Kidney capillary endothelial cell (primary cell): ENCODE measurements around the gene HLA-DMB.

Source experiments
- DNase-seq: peaks from one replicate; pipeline ENCODE4 v3.0.0-alpha.2; 2018; ENCODE audit warnings: low spot score

HLA-DMB gene

GRCh38 chr6:32940656-32941213 lies at the start of gene HLA-DMB:
Gene HLA-DMB, minus strand, starts transcription at chr6:32941028. Its CDS starts 221 bp downstream, at chr6:32940807.
- DNase-seq, result peak; percentile 70

GRCh38 chr6:32989368-32989767 lies 48.5 kb upstream of the HLA-DMB start:
- no peak for DNase-seq

- DNase-seq, result peak; percentile 70
These were observed 44.0 kb upstream of the HLA-DMB start for GRCh38 chr6:32984622-32985389.

GRCh38 chr6:32983964-32984621 lies 43.3 kb upstream of the HLA-DMB start:
- no peak for DNase-seq

- DNase-seq, result no peak
These were observed 42.6 kb upstream of the HLA-DMB start for GRCh38 chr6:32983493-32983848.

- no peak for DNase-seq
These were observed 42.1 kb upstream of the HLA-DMB start for GRCh38 chr6:32982702-32983492.

- no peak for DNase-seq
These were observed 41.4 kb upstream of the HLA-DMB start for GRCh38 chr6:32982084-32982701.

GRCh38 chr6:32980488-32981038 lies 39.7 kb upstream of the HLA-DMB start:
- no peak for DNase-seq

- no peak for DNase-seq
These were observed 39.1 kb upstream of the HLA-DMB start for GRCh38 chr6:32979720-32980487.

GRCh38 chr6:32977953-32978324 lies 37.1 kb upstream of the HLA-DMB start:
- DNase-seq, result no peak

- no peak for DNase-seq
These were observed 36.6 kb upstream of the HLA-DMB start for GRCh38 chr6:32977272-32977952.

- DNase-seq, result no peak
These were observed 35.7 kb upstream of the HLA-DMB start for GRCh38 chr6:32976334-32977069.

GRCh38 chr6:32975886-32976285 lies 35.1 kb upstream of the HLA-DMB start:
- no peak for DNase-seq

- DNase-seq, result no peak
These were observed 33.9 kb upstream of the HLA-DMB start for GRCh38 chr6:32974541-32975308.

GRCh38 chr6:32974016-32974333 lies 33.1 kb upstream of the HLA-DMB start:
- no peak for DNase-seq

GRCh38 chr6:32973144-32974015 lies 32.6 kb upstream of the HLA-DMB start:
- no peak for DNase-seq

GRCh38 chr6:32972353-32973143 lies 31.7 kb upstream of the HLA-DMB start:
- no peak for DNase-seq
